Caco-2 (cell line): ENCODE results near the gene ANKRD12. TPM values are rescaled to one million over a fixed set of nuclear protein-coding genes. Genes with fewer than 3 reads are reported as not detected.

Source experiments
- BruUV-seq: library from RNA; stranded (reverse); fragments of 400-500 nt; replicated peaks from 2 replicates; lab custom pipeline; 2021; lab: Mats Ljungman, UMichigan
- CTCF ChIA-PET: fragments of 300-600 bp; sonication (Branson Sonifier 250); formaldehyde crosslinking; loops from one replicate; lab custom pipeline; 2022; ENCODE audit warnings: antibody characterized with exemption; lab: Charles Lee
- POLR2A ChIA-PET: fragments of 300-600 bp; sonication (Branson Sonifier 250); formaldehyde crosslinking; loops from one replicate; lab custom pipeline; 2022; ENCODE audit warnings: antibody characterized with exemption; lab: Charles Lee
- DNase-seq, 2 experiments: peaks; one replicate each; pipeline versions ENCODE4 v3.0.0 to v3.0.0-alpha.2; 2020 to 2022
- H3K27me3 ChIP-seq: replicated peaks from 2 replicates; pipeline ENCODE4 v1.6.0; 2011; ENCODE audit warnings: low read length; ENCODE audit not compliant: control insufficient read depth, insufficient read depth
- H3K36me3 ChIP-seq: 2 replicates; pipeline ENCODE4 v1.5.1; 2011; ENCODE audit warnings: low read length; ENCODE audit not compliant: control insufficient read depth, insufficient read depth
- H3K4me1 ChIP-seq: fragments of 250-450 bp; sonication (Bioruptor Pico); 2 replicates; pipeline ENCODE4 v1.5.1; 2020; ENCODE audit warnings: mild to moderate bottlenecking
- H3K4me3 ChIP-seq: 2 replicates; pipeline ENCODE4 v1.5.1; 2011; ENCODE audit warnings: low read depth, mild to moderate bottlenecking, control low read depth, low read length
- H3K9me3 ChIP-seq: fragments of 250-450 bp; sonication (Bioruptor Pico); 2 replicates; pipeline ENCODE4 v1.5.1; 2020; ENCODE audit warnings: mild to moderate bottlenecking, moderate library complexity
- H3K27ac Mint-ChIP-seq: one replicate; pipeline ENCODE4 v1.8.0; 2022; ENCODE audit warnings: mixed read lengths; ENCODE audit not compliant: unreplicated experiment
- H3K27me3 Mint-ChIP-seq: one replicate; pipeline ENCODE4 v1.8.0; 2022; ENCODE audit warnings: mixed read lengths; ENCODE audit not compliant: insufficient read depth, unreplicated experiment
- H3K36me3 Mint-ChIP-seq: one replicate; pipeline ENCODE4 v1.8.0; 2022; ENCODE audit warnings: mild to moderate bottlenecking, mixed read lengths; ENCODE audit not compliant: insufficient read depth, unreplicated experiment
- H3K4me1 Mint-ChIP-seq: one replicate; pipeline ENCODE4 v1.8.0; 2022; ENCODE audit warnings: low read depth, mixed read lengths; ENCODE audit not compliant: unreplicated experiment
- H3K4me3 Mint-ChIP-seq: one replicate; pipeline ENCODE4 v1.8.0; 2022; ENCODE audit warnings: mild to moderate bottlenecking, moderate library complexity, mixed read lengths; ENCODE audit not compliant: unreplicated experiment
- H3K9me3 Mint-ChIP-seq: one replicate; pipeline ENCODE4 v1.8.0; 2022; ENCODE audit warnings: mixed read lengths; ENCODE audit not compliant: unreplicated experiment
- intact Hi-C: fragments of 100-400 bp; cut with micrococcal nuclease; formaldehyde crosslinking; loops from one replicate; pipeline ENCODE4 v1.10.0; 2022; ENCODE audit not compliant: unreplicated experiment
- total RNA-seq: library from RNA; stranded (reverse); gene quantifications from 2 replicates; pipeline ENCODE4 v1.2.3, GENCODE V29; 2022
- TF ChIP-seq, protein P1 (sequence below), 2 experiments: fragments of 200-600 bp in 1 of 2; IDR thresholded peaks; 1 replicate in 1 of 2; 2 replicates in 1 of 2; pipeline versions ENCODE4 v1.5.1 to v1.8.0; 2011 to 2022; ENCODE audit warnings: antibody characterized with exemption in 1 of 2, control low read depth in 1 of 2, inconsistent platforms in 1 of 2, low read depth in 1 of 2, low read length in 1 of 2, mild to moderate bottlenecking in 1 of 2, moderate library complexity in 1 of 2; ENCODE audit not compliant: insufficient read depth in 1 of 2, severe bottlenecking in 1 of 2, unreplicated experiment in 1 of 2

ANKRD12 gene
- total RNA-seq, 1 experiment from 2014 or later, result 33.2 TPM

DNA sequence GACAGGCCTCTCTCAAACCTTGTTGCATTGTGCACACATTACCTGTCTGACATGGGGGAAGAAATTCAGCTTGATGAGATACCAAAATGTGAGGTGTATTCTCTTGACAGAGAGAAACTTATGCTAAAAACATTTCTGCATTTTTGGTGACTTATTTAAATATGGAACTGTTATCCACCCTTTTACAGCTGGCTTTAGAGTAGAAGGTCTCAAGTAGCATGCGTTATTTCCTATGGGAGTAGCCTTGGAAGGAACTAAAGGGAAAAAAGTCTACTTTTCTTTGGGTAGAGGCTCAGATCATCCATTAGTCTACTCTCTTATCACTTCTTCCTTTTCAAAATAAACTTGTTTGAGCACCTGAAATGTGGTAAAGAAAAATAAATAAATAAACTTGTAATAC, 141.4 kb downstream of the ANKRD12 start:
- intact Hi-C loops, result no loop called here
- no TSS peak for BruUV-seq
- peaks cover 17% of the 10 kb centered on the region for H3K36me3 Mint-ChIP-seq
- TF ChIP-seq, protein P1, sequence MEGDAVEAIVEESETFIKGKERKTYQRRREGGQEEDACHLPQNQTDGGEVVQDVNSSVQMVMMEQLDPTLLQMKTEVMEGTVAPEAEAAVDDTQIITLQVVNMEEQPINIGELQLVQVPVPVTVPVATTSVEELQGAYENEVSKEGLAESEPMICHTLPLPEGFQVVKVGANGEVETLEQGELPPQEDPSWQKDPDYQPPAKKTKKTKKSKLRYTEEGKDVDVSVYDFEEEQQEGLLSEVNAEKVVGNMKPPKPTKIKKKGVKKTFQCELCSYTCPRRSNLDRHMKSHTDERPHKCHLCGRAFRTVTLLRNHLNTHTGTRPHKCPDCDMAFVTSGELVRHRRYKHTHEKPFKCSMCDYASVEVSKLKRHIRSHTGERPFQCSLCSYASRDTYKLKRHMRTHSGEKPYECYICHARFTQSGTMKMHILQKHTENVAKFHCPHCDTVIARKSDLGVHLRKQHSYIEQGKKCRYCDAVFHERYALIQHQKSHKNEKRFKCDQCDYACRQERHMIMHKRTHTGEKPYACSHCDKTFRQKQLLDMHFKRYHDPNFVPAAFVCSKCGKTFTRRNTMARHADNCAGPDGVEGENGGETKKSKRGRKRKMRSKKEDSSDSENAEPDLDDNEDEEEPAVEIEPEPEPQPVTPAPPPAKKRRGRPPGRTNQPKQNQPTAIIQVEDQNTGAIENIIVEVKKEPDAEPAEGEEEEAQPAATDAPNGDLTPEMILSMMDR (IDR thresholded peaks at IDR 0.05; ENCODE audit: insufficient read depth in 1 of 2, low read depth in 1 of 2, low read length in 1 of 2, severe bottlenecking in 1 of 2, unreplicated experiment in 1 of 2), result no peak
- no peak overlapping the region for H3K4me3 Mint-ChIP-seq
- no peaks in the 10 kb centered on the region for H3K36me3 ChIP-seq
- no peaks in the 10 kb centered on the region for H3K4me1 ChIP-seq
- ChIA-PET POLR2A (no interaction called here), CTCF (no interaction called here)
- H3K27me3 ChIP-seq, result no peaks in the 10 kb centered on the region
- H3K9me3 Mint-ChIP-seq, result no peaks in the 10 kb centered on the region
- DNase-seq, result no peak
- H3K4me3 ChIP-seq, result no peak overlapping the region
- no peaks in the 10 kb centered on the region for H3K27me3 Mint-ChIP-seq
- no peaks in the 10 kb centered on the region for H3K9me3 ChIP-seq
- no peaks in the 10 kb centered on the region for H3K4me1 Mint-ChIP-seq
- no peak overlapping the region for H3K27ac Mint-ChIP-seq

DNA sequence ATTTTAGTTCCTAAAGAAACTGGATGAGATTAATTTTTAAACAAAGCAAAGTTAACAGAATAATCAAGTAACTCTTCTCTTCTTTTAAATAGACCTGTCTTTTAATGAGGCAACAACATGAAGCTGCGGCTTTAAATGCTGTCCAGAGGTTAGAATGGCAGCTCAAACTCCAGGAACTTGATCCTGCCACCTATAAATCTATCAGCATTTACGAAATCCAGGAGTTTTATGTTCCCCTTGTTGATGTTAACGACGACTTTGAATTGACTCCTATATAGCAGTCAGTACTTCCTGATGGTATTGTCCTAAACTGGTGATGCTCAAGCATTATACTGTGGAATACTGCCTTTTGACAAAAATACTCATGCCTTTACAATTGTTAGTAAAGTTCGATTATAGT, 144.3 kb downstream of the ANKRD12 start:
- no peaks in the 10 kb centered on the region for H3K9me3 Mint-ChIP-seq

DNA sequence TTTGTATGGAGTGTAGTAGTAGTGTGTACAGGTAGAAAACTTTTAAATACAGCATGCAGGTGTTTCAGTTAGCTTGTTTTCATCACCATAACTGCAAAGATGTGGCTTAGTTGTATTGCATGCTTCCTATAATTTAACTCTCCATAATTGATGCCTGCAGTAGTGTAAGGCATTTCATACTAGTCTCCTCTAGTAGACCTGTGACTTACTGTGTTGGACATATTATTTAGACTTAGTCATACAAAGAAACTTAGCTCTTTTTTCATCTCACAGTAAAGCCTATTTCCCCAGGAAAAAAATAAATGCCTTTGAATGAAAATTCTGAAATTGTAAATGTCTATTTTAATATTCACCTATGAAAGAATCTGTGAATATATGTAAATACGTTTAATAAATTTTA, 145.2 kb downstream of the ANKRD12 start:
- H3K4me1 ChIP-seq, result no peaks in the 10 kb centered on the region
- no peaks in the 10 kb centered on the region for H3K9me3 ChIP-seq
- Mint-ChIP-seq H3K27me3 (no peaks in the 10 kb centered on the region), H3K36me3 (peaks cover 17% of the 10 kb centered on the region), H3K27ac (no peak overlapping the region), H3K4me3 (no peak overlapping the region), H3K4me1 (no peaks in the 10 kb centered on the region), H3K9me3 (no peaks in the 10 kb centered on the region)
- ChIA-PET CTCF (no interaction called here), POLR2A (no interaction called here)
- no peaks in the 10 kb centered on the region for H3K36me3 ChIP-seq
- no peak for DNase-seq
- intact Hi-C loops, result loop anchor here (10.0 kb wide), 1 partner anchor 233 kb away; no protein-coding TSS in a partner anchor
- H3K4me3 ChIP-seq, result no peak overlapping the region
- BruUV-seq, result no TSS peak
- no peaks in the 10 kb centered on the region for H3K27me3 ChIP-seq
- TF ChIP-seq, protein P1 (IDR thresholded peaks at IDR 0.05; ENCODE audit: insufficient read depth in 1 of 2, low read depth in 1 of 2, low read length in 1 of 2, severe bottlenecking in 1 of 2, unreplicated experiment in 1 of 2), result no peak

More for the DNA sequence above, 144.3 kb downstream of the ANKRD12 start:
- ChIA-PET POLR2A (no interaction called here), CTCF (no interaction called here)
- TF ChIP-seq, protein P1 (IDR thresholded peaks at IDR 0.05; ENCODE audit: insufficient read depth in 1 of 2, low read depth in 1 of 2, low read length in 1 of 2, severe bottlenecking in 1 of 2, unreplicated experiment in 1 of 2), result no peak
- Mint-ChIP-seq H3K27me3 (no peaks in the 10 kb centered on the region), H3K4me1 (no peaks in the 10 kb centered on the region), H3K36me3 (peaks cover 17% of the 10 kb centered on the region), H3K27ac (no peak overlapping the region), H3K4me3 (no peak overlapping the region)
- no TSS peak for BruUV-seq
- no peaks in the 10 kb centered on the region for H3K36me3 ChIP-seq
- DNase-seq, result no peak
- H3K27me3 ChIP-seq, result no peaks in the 10 kb centered on the region
- H3K9me3 ChIP-seq, result no peaks in the 10 kb centered on the region
- intact Hi-C loops, result loop anchor here (10.0 kb wide), 1 partner anchor 234 kb away; no protein-coding TSS in a partner anchor
- H3K4me1 ChIP-seq, result no peaks in the 10 kb centered on the region
- H3K4me3 ChIP-seq, result no peak overlapping the region
